ENCODE results near the gene C4orf17.

The C4orf17 gene

GRCh38 chr4:99587803-99588202 lies 77.0 kb downstream of the C4orf17 start:
- CTCF ChIA-PET: interaction anchor here (1.0 to 1.2 kb wide), 2 partner anchors 11 to 27 kb away, joined by 3 read pairs; no protein-coding TSS in a partner anchor
- no peak for DNase-seq (ENCODE audit: extremely low spot score)
- no peak for TF ChIP-seq CTCF (IDR thresholded peaks at IDR 0.05; ENCODE audit: control extremely low read depth, extremely low read depth, low read depth, missing control alignments)
- POLR2A ChIA-PET: no interaction called here

- no peak for TF ChIP-seq CTCF (IDR thresholded peaks at IDR 0.05; ENCODE audit: control extremely low read depth, extremely low read depth, low read depth, missing control alignments)
- ChIA-PET POLR2A (no interaction called here), CTCF (interaction anchor here (1.2 kb wide), 1 partner anchor 13 kb away, joined by 4 read pairs; no protein-coding TSS in a partner anchor)
- DNase-seq (ENCODE audit: extremely low spot score): no peak
Observed at GRCh38 chr4:99591757-99592156, 80.9 kb downstream of the C4orf17 start.
